Measurements from ENCODE around the gene ECE2. TPM values are rescaled to one million over a fixed set of nuclear protein-coding genes. Genes with fewer than 3 reads are reported as not detected.
A peak's percentile ranks its signal among the peaks of the same experiment; 100 is the strongest.

Gene ECE2
- total and polyA plus RNA-seq, 10 of the 15 experiments (the other 5 are each of a cell fraction or from before 2014, with no cell fraction given): not detected

DNA sequence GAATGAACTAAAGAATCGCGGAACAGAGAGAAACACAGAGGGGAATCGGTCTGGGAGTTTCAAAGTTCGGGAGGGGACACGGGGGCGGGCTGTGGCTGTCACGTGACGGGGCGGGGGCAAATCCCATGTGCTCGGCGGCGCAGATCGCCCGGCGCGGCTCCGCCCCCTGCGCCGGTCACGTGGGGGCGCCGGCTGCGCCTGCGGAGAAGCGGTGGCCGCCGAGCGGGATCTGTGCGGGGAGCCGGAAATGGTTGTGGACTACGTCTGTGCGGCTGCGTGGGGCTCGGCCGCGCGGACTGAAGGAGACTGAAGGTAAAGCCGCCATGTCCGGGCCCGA, 38.5 kb downstream of the ECE2 start, which contains the start of gene EIF4G1 (continued):
- TF ChIP-seq, protein P1, sequence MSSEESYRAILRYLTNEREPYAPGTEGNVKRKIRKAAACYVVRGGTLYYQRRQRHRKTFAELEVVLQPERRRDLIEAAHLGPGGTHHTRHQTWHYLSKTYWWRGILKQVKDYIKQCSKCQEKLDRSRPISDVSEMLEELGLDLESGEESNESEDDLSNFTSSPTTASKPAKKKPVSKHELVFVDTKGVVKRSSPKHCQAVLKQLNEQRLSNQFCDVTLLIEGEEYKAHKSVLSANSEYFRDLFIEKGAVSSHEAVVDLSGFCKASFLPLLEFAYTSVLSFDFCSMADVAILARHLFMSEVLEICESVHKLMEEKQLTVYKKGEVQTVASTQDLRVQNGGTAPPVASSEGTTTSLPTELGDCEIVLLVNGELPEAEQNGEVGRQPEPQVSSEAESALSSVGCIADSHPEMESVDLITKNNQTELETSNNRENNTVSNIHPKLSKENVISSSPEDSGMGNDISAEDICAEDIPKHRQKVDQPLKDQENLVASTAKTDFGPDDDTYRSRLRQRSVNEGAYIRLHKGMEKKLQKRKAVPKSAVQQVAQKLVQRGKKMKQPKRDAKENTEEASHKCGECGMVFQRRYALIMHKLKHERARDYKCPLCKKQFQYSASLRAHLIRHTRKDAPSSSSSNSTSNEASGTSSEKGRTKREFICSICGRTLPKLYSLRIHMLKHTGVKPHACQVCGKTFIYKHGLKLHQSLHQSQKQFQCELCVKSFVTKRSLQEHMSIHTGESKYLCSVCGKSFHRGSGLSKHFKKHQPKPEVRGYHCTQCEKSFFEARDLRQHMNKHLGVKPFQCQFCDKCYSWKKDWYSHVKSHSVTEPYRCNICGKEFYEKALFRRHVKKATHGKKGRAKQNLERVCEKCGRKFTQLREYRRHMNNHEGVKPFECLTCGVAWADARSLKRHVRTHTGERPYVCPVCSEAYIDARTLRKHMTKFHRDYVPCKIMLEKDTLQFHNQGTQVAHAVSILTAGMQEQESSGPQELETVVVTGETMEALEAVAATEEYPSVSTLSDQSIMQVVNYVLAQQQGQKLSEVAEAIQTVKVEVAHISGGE (CRISPR knock-in tag; IDR thresholded peaks at IDR 0.05): 0 out of 2 replicates have a peak, but pooled peaks have one; percentile 28
- no peak for TF ChIP-seq ESRRA (IDR thresholded peaks at IDR 0.05; ENCODE audit: low read length)
- TF ChIP-seq POU2F2 (IDR thresholded peaks at IDR 0.05; ENCODE audit: borderline replicate concordance, low read depth, low read length): peak; percentile 58; the same call in 1 of the 3 replicates
- TF ChIP-seq HCFC1 (IDR thresholded peaks at IDR 0.05; ENCODE audit: low read length): peak; percentile 32; the same call in 1 of the 2 replicates
- TF ChIP-seq MAX (IDR thresholded peaks at IDR 0.05; ENCODE audit: low read depth, low read length): peak; percentile 98
- TF ChIP-seq ATF3 (IDR thresholded peaks at IDR 0.05; ENCODE audit: borderline replicate concordance, extremely low read depth, low read depth, low read length): peak; percentile 96
- peak; percentile 55 for TF ChIP-seq MEF2B (IDR thresholded peaks at IDR 0.05; ENCODE audit: partially characterized antibody, poor library complexity, severe bottlenecking)
